Prostate gland (tissue), 2 donors: ENCODE data around the gene SBSN.

ENCODE experiments used
- POLR2A ChIP-seq: fragments of 450-650 bp; IDR thresholded peaks from one replicate; pipeline ENCODE4 v1.6.1; 2016; ENCODE audit warnings: antibody characterized with exemption, mild to moderate bottlenecking
- POLR2AphosphoS5 ChIP-seq: sonication (generic); formaldehyde crosslinking; IDR thresholded peaks from one replicate; pipeline ENCODE4 v1.6.1; 2017; ENCODE audit warnings: antibody characterized with exemption
- TF ChIP-seq, protein P1 (sequence below), 4 experiments: fragments of 200-600 bp in 2 of 4; fragments of 450-650 bp in 2 of 4; sonication (generic) in 2 of 4; IDR thresholded peaks; 1 replicate in 3 of 4; 2 replicates in 1 of 4; pipeline ENCODE4 v1.5.1; 2016 to 2019; ENCODE audit warnings: antibody characterized with exemption in 4 of 4, mild to moderate bottlenecking in 2 of 4, moderate library complexity in 2 of 4

DNA sequence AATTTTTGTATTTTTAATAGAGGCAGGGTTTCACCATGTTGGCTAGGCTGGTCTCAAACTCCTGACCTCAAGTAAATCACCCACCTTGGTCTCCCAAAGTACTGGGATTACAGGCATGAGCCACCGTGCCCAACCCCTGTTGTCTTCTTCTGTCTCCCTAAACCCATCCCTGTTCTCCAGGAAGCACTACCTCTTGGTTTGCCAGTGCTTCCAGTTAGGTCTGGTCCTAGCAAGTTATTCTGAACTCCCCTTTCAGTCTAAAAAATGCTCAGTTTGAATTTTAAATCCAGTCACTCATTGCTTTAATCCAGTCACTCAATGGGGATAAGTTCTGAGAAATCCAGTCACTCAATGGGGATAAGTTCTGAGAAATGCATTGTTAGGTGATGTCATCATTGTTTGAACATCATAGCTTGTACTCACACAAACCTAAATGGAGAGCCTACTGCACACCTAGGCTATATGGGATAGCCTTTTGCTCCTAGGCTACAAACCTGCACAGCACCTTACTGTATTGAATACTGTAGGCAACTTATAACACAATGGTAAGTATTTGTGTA, 43.4 kb upstream of the SBSN start:
- TF ChIP-seq, protein P1, sequence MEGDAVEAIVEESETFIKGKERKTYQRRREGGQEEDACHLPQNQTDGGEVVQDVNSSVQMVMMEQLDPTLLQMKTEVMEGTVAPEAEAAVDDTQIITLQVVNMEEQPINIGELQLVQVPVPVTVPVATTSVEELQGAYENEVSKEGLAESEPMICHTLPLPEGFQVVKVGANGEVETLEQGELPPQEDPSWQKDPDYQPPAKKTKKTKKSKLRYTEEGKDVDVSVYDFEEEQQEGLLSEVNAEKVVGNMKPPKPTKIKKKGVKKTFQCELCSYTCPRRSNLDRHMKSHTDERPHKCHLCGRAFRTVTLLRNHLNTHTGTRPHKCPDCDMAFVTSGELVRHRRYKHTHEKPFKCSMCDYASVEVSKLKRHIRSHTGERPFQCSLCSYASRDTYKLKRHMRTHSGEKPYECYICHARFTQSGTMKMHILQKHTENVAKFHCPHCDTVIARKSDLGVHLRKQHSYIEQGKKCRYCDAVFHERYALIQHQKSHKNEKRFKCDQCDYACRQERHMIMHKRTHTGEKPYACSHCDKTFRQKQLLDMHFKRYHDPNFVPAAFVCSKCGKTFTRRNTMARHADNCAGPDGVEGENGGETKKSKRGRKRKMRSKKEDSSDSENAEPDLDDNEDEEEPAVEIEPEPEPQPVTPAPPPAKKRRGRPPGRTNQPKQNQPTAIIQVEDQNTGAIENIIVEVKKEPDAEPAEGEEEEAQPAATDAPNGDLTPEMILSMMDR (IDR thresholded peaks at IDR 0.05) = no peak
- TF ChIP-seq POLR2A (no peak), POLR2AphosphoS5 (no peak)
